Subcutaneous adipose tissue (tissue), 4 donors: Measurements from ENCODE around the gene PPEF2. TPM values are rescaled to one million over a fixed set of nuclear protein-coding genes. Genes with fewer than 3 reads are reported as not detected.

Experiments used
- total RNA-seq, 4 donors: library from RNA; depleted of rRNA; stranded (reverse); fragments of >200 nt; gene quantifications; one replicate each; pipeline ENCODE4 v1.1.0, GENCODE V29; 2016
- TF ChIP-seq, protein P1 (sequence below): fragments of 450-650 bp; IDR thresholded peaks from one replicate; pipeline ENCODE4 v1.5.1; 2016; ENCODE audit warnings: low read depth, mild to moderate bottlenecking, control low read depth, antibody characterized with exemption, moderate library complexity

Gene PPEF2, protein sequence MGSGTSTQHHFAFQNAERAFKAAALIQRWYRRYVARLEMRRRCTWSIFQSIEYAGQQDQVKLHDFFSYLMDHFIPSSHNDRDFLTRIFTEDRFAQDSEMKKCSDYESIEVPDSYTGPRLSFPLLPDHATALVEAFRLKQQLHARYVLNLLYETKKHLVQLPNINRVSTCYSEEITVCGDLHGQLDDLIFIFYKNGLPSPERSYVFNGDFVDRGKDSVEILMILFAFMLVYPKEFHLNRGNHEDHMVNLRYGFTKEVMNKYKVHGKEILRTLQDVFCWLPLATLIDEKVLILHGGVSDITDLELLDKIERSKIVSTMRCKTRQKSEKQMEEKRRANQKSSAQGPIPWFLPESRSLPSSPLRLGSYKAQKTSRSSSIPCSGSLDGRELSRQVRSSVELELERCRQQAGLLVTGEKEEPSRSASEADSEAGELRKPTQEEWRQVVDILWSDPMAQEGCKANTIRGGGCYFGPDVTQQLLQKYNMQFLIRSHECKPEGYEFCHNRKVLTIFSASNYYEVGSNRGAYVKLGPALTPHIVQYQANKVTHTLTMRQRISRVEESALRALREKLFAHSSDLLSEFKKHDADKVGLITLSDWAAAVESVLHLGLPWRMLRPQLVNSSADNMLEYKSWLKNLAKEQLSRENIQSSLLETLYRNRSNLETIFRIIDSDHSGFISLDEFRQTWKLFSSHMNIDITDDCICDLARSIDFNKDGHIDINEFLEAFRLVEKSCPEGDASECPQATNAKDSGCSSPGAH
- total RNA-seq, result under 1 TPM in 1 of 4 donors, not detected in 3; 0.17 TPM

DNA sequence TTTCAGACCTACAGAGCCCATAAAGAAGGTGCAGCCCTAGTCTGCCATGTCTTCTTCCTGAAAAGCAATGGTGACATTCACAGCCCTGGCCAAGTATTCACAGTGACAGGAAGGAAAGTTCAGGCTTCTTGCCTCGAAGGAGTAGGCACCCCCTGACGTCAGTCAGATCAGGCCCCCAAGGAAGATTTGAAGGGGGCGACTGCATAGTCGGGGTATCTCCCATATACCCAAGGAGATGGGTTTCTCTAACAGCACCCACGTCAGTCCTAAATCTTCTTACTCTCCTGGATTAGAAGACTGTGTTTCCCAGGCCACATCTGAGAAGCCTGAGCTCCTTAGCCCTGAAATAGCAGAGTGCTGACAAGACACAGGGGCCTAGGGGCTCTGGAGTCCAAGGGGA lies at the start of gene PPEF2:
PPEF2 (minus strand) TSS at position 101 of the 400 bp plus-strand sequence. CDS start 6,127 bp downstream, outside the sequence.
- TF ChIP-seq, protein P1, sequence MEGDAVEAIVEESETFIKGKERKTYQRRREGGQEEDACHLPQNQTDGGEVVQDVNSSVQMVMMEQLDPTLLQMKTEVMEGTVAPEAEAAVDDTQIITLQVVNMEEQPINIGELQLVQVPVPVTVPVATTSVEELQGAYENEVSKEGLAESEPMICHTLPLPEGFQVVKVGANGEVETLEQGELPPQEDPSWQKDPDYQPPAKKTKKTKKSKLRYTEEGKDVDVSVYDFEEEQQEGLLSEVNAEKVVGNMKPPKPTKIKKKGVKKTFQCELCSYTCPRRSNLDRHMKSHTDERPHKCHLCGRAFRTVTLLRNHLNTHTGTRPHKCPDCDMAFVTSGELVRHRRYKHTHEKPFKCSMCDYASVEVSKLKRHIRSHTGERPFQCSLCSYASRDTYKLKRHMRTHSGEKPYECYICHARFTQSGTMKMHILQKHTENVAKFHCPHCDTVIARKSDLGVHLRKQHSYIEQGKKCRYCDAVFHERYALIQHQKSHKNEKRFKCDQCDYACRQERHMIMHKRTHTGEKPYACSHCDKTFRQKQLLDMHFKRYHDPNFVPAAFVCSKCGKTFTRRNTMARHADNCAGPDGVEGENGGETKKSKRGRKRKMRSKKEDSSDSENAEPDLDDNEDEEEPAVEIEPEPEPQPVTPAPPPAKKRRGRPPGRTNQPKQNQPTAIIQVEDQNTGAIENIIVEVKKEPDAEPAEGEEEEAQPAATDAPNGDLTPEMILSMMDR, result no peak

DNA sequence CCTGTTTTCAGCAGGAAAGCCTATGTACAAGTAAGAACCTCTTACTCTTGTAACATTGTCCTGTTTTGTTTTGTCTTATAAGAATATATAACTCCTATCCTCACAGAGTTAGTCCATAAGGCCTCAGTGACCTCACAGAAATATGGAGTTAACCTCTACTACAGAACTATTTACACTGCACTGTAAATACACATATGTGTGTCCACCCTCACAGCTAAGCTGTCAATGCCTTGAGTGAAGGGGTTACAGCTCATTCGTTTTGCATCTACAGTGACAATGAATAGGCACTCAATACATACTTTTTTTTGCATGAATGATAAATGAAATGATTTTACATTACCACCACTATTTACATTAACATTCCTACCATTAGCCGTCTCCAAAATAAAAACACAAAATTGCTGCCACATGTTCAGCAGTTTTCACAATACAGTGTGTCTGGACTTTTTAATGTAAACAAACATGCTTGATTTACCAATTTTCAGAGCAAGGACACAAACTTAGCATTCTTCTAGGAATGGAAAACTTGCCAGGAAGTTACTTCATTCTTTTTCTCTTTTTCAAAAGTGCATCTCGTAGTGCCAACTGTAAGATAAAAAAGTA lies 48.1 kb upstream of the PPEF2 start:
- TF ChIP-seq, protein P1, result no peak

DNA sequence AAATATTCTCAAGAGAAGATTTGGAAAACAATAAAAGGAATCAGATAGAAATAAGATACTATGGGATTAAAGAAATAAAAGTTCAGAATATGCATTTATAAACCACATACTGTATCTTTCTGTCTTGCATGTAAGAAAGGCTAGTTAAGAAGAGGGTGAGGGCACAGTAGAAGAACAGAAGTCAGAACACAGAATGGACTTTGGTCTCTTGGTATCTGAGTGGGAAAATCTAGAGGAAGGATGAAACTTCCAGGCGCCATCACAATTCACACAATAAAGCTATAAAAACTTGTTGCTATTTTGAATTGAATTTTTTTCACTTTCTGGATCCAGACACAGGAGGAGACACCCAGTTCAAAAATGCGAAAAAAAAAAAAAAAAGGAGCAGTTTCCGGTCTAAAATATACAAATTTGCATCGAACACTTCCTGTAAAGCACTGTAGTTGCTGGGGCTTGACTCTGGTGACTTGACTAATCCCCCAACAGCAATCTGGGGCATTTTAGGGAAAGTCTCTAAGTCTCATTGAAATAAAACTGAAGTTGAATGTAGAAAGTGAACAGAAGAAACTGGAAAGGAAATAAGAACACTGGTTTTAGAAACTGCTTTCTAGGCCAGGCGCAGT lies 46.7 kb upstream of the PPEF2 start:
- TF ChIP-seq, protein P1, result no peak

DNA sequence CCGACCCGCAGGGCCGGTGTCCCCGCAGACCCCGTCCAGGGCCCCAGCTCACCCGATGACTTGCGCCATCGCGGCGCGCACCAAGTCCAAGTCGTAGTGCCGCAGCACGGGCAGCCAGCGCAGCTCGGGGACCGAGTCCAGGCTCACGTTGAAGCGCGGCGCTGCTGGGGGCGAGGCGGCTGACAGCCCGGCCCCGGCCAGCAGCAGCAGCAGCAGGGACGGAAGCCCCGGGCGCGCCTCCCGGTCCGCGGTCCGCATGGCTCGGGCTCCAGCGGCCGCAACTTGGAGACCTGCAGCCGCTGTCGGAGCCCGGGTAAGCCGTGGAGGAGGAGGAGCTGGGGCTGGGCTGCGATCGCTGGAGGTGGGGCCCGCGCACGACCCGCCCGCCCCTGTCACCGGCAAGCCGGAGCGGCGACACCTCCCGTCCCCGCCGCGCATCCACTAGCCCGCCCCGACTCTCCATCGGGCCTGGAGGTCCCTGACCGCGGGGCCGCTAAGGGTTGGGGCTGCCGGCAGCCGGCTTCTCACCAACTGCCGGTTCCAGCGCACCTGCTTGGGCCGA lies 38.5 kb upstream of the PPEF2 start, which contains the start of gene NAAA:
NAAA (minus strand) TSS at position 322 of the 562 bp plus-strand sequence; CDS start at position 258, 64 bp downstream.
- TF ChIP-seq, protein P1, result no peak

DNA sequence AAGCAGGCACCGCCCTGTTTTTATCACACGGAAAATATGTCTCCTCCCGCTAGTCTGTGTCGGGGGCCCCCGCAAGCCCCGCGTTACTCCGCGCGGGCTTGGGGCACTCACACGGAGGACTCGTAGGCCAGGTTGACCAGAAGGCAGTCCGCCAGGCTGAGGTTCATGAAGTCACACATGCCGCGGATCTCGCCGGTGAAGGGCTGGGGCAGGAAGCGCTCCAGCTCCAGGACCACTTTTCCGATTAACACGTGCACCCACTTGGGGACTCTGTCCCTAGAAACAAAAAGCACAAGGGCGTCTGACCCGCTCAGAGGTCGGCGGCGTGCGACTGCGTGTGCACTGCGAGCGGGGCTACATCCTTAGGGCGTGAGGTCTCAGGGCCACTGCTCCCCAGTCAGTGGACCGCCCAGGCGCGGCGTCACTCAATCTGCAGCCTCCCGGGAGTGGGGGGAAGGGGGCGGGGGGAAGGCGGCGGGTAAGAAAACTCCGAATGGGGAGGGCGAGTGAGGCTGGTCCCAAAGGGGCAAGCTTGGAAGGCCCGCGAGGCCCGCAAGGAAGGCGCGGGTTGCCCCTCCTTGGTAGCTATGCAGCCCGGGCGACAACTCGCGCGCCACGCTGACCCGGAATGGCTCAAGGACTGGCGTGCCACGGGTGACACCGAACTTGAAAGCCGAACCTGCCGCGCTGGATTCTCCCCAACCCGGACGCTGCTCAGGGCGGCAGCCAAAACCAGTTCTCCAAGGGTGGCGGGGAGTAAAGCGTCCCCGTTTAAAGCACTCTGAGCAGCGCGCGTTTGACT lies 37.8 kb upstream of the PPEF2 start:
- TF ChIP-seq, protein P1, result no peak

DNA sequence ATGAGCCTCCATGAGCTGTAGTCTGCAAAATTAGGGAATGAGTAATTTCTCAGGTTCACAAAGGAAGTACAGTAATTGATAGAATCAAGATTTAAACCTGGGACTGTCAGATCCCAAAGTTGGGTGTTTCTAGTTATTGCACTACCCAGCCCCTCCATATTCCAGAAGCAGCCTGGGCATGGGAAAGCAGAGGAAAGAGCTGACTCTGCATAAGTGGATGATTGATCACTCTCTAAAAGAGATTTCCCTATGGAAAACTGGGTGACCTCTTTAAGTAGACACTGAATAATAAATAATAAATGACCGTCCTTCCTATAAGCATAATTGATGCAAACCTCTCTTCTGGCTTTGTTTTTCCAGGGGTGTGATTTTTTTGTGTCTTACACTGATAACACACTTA lies 33.4 kb upstream of the PPEF2 start:
- TF ChIP-seq, protein P1, result no peak
